NB4 (cell line): ENCODE measurements around the gene C10orf71.
A peak's percentile ranks its signal among the peaks of the same experiment; 100 is the strongest.

Experiments used
- DNase-seq: peaks from one replicate; pipeline ENCODE4 v3.0.0; 2010; ENCODE audit warnings: low read depth
- H3K4me3 ChIP-seq: one replicate; pipeline ENCODE4 v1.5.1; 2011; ENCODE audit warnings: mild to moderate bottlenecking, low read depth, low read length, moderate library complexity
- CTCF ChIP-seq: IDR thresholded peaks from one replicate; pipeline ENCODE4 v1.5.1; 2012; ENCODE audit warnings: low read depth, low read length
- MAX ChIP-seq: IDR thresholded peaks from 2 replicates; pipeline ENCODE4 v1.6.1; 2011; ENCODE audit warnings: low read depth, low read length
- MYC ChIP-seq: IDR thresholded peaks from 2 replicates; pipeline ENCODE4 v1.6.1; 2011; ENCODE audit warnings: low read depth, low read length
- POLR2A ChIP-seq: IDR thresholded peaks from 2 replicates; pipeline ENCODE4 v1.6.1; 2011; ENCODE audit warnings: mild to moderate bottlenecking; ENCODE audit not compliant: insufficient read length; ENCODE audit errors: extremely low read depth

Gene C10orf71, protein sequence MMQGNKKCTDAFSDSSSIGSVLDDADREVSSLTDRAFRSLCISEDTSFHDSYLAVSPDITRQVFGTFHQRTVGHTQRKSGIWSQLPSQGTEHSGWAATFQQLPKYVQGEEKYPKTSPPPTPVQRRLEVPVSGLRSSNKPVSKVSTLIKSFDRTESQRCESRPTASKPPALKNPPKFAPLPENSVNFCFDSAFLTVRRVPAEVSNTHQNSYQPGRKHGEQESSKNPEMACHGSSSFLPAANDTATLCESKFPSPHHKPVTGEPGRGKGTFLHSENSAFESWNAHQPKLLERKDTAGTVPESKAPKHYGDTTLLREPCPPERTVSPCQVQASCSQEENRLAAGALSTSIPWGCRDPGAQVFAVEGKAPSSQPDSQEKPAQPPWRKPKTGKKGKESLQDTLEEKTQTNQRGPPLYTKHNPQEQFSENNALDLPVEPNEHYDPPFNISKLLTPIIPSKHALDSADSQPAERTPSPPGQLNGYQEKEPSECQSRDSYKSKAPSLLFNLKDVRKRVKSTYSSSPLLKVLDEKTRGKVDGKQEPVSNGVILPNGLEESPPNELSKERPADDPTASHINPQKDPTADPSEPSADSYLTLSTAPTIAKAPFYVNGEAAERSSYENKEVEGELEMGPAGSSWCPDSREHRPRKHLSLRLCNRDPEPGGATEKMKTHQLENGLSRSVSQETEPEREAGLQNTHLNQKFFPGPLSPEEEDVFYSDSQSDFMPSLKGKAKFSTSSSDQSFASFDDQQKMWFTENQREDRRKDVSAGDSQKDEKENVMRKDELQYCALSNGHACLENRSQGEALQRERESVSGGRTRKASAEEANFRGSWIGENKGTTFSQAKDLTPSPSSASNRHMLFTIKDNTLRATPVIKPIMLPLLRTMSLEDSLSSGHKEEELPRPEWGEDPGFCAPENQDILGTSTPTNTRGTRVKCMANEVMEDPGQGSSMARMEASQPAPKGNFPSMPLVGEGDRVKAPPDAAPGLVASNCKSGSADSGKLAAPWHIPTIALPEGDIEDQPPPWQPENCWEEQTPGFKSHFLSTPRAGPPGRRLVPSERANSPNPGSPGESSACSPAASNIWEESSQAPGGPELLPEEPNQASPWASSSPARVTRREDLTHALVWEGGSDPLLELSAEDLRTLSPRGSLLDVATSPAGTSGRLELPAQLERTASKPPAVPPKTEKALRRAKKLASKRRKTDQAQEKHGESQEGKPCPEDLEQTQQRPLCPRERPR (N-terminal part only)

GRCh38 chr10:49298983-49299815 is at the start of gene C10orf71:
Gene C10orf71, plus strand, starts transcription at chr10:49299170. Its CDS starts 23,376 bp downstream, at chr10:49322546.
- no peak within 1 kb of the TSS for H3K4me3 ChIP-seq
- no peak for DNase-seq
- TF ChIP-seq POLR2A = no peak
- TF ChIP-seq CTCF = no peak
- TF ChIP-seq MAX = no peak
- no peak for TF ChIP-seq MYC

DNA sequence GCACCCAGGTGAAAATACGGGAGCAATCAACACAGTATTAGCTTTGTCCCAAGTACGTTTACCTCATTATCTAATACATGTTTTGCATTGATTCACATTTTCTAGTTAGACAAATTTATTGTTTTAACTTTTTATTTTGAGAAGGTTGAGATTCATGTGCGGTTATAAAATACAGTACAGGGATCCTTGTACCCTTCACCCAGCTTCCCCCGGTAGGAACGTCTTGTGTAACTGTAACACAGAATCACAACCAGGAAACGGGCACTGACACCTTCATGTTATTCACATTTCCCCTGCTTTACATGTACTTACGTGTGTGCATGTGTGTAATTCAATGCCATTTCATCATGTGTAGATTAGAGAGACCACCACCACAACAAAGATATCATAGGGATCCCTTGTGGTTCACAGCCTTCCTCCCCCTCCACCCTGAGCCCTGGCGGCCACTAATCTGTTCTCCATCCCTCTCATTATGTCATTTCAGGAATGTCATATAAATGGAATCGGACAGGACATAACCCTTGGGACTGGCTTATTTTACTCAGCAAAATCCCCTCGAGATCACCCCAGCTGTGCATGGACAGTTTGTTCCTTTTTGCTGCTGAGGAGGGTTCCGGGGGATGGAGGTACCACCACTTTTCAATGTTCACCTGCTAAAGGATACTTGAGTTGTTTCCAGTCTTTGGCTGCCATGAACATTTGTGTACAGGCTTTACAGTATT is 46.5 kb upstream of the C10orf71 start:
- no peak overlapping the region for H3K4me3 ChIP-seq
- TF ChIP-seq CTCF = no peak
- no peak for TF ChIP-seq POLR2A
- no peak for TF ChIP-seq MYC
- no peak for TF ChIP-seq MAX
- DNase-seq = no peak

DNA sequence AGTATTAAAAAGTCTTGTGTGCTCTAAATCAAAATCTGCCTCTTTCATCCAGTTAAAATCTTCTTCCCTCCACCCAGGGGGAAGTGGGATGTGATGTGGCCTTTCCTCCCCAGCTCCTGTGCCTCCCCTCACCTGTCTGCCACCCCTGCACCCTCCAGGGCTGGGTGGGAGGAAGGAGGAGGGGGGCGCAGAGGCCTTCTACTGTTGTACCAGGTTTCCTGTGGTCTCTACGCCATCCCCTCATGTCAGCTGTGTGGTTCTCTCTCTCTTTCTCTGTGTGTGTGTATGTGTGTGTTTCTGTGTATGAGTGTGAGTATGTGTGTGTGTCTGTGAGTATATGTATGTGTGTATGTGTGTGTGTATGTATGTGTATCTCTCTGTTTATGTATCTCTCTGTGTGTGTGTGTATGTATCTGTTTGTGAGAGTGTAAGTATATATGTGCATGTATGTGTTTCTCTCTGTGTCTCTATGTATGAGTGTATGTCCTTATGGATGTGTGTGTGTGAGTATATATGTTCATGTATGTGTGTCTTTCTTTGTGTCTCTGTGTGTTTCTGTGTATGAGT is 45.5 kb upstream of the C10orf71 start:
- TF ChIP-seq MAX = no peak
- no peak for TF ChIP-seq MYC
- DNase-seq = no peak
- no peak overlapping the region for H3K4me3 ChIP-seq

GRCh38 chr10:49254150-49254549 is 44.8 kb upstream of the C10orf71 start:
- DNase-seq = no peak
- no peak overlapping the region for H3K4me3 ChIP-seq
- TF ChIP-seq POLR2A (no peak), MAX (no peak), CTCF (no peak), MYC (no peak)

DNA sequence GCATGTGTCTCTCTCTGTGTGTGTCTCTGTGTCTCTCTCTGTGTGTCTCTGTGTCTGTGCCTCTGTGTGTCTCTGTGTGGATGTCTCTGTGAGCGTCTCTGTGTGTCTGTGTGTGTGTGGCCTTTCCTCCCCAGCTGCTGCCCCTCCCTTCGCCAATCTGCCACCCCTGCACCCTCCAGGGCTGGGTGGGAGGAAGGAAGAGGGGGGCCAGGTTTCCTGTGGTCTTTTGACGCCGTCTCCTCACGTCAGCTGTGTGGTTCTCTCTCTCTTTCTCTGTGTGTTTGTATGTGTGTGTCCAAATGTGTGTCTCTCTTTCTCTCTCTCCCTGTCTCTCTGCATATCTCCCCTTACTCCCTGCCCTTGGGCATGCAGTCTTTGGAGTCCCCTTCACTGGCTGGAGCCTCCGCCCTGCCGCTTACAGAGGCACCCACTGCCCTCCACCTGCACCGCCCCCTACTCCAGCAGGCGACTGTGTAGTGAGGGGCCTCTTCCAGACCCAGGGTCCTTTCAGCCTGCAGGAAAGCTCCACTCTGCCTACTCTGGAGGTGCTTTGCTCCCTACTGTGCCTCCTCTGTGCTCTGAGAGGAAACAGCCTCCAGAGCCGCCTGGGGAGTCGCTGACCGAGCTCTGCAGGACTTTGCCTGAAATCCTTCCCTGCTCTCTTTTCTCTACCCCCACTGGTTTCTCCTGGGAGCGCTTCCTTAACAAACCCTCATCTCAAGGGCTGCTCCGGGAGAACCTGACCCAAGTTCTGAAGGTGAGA is 44.2 kb upstream of the C10orf71 start:
- TF ChIP-seq POLR2A = no peak
- no peak for TF ChIP-seq MAX
- TF ChIP-seq CTCF = no peak
- TF ChIP-seq MYC = no peak
- H3K4me3 ChIP-seq = no peak overlapping the region
- peak; percentile 12 for DNase-seq
